Central memory CD8-positive, alpha-beta T cell (primary cell): ENCODE data around the gene PDE4B.

Experiments used
- ATAC-seq: fragments of 150-1000 bp; cut with Tn5 transposase; replicated peaks from 2 replicates; pipeline ENCODE4 v1.10.0; 2022; ENCODE audit warnings: mild to moderate bottlenecking, moderate FRiP score, moderate number of reproducible peaks; ENCODE audit not compliant: poor library complexity, severe bottlenecking; ENCODE audit errors: extremely low read depth
- DNase-seq, 2 donors: peaks; one replicate each; pipeline ENCODE4 v3.0.0; 2021; ENCODE audit warnings: low spot score in 2 of 2
- H3K27ac Mint-ChIP-seq: one replicate; pipeline ENCODE4 v1.8.0; 2022; ENCODE audit warnings: low read depth, mild to moderate bottlenecking, moderate library complexity, mixed read lengths
- H3K27me3 Mint-ChIP-seq: one replicate; pipeline ENCODE4 v1.8.0; 2022; ENCODE audit warnings: mixed read lengths
- H3K36me3 Mint-ChIP-seq: one replicate; pipeline ENCODE4 v1.8.0; 2022; ENCODE audit warnings: mild to moderate bottlenecking, moderate library complexity, mixed read lengths; ENCODE audit not compliant: insufficient read depth
- H3K4me1 Mint-ChIP-seq: one replicate; pipeline ENCODE4 v1.8.0; 2022; ENCODE audit warnings: mixed read lengths
- H3K4me3 Mint-ChIP-seq: one replicate; pipeline ENCODE4 v1.8.0; 2022; ENCODE audit warnings: mild to moderate bottlenecking, moderate library complexity, mixed read lengths
- H3K9me3 Mint-ChIP-seq: one replicate; pipeline ENCODE4 v1.8.0; 2022; ENCODE audit warnings: mixed read lengths

PDE4B gene

GRCh38 chr1:65792669-65793358, at the start of gene PDE4B:
Gene PDE4B (plus strand): TSS chr1:65792895.
- Mint-ChIP-seq H3K27ac (no peak within 1 kb of the TSS), H3K36me3 (peaks cover 2% of the 10 kb centered on the region), H3K4me1 (no peaks in the 10 kb centered on the region), H3K27me3 (peaks cover 51% of the 10 kb centered on the region), H3K9me3 (peaks cover 6% of the 10 kb centered on the region), H3K4me3 (no peak within 1 kb of the TSS)
- DNase-seq, result no peak
- no peak for ATAC-seq

DNA sequence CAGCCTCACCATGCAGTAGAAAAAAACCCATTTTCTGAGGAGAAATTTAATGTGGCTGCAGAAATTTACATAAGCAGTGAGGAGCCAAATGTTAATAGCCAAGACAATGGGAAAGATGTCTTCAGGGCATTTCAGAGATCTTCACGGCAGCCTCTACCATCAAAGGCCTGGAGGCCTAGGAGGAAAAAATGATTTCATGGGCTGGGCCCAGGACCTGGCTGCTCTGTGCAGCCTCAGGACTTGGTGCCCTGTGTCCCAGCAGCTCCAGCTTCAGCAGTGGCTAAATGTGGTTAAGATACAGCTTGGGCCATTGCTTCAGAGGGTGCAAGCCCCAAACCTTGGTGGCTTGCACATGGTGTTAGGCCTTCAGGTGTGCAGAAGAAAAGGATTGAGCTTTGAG, 48.0 kb upstream of the PDE4B start:
- Mint-ChIP-seq H3K27ac (no peak overlapping the region), H3K27me3 (peaks cover 34% of the 10 kb centered on the region), H3K9me3 (peaks cover 6% of the 10 kb centered on the region), H3K36me3 (no peaks in the 10 kb centered on the region), H3K4me3 (no peak overlapping the region), H3K4me1 (no peaks in the 10 kb centered on the region)
- DNase-seq (no peak), ATAC-seq (no peak)

DNA sequence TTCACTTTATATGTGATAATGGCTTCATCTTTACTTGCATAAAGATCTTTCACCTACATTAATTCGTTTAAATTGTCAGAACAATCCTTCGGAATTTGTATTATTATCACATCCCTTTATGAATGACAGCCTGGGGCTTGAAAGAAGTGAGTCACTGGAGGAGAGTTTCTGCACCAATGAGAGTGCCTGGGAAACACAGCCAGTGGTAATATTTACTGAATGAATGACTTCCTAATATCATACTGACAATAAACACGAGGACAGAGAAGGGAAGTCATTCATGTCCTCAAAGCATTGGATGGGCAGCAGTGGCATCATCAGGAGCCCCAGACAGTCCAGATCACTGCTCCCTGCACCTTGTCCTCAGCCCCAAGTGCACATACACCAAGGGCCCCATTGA, 40.7 kb upstream of the PDE4B start:
- H3K36me3 Mint-ChIP-seq, result no peaks in the 10 kb centered on the region
- no peak overlapping the region for H3K27ac Mint-ChIP-seq
- DNase-seq (no peak), ATAC-seq (no peak)
- no peaks in the 10 kb centered on the region for H3K4me1 Mint-ChIP-seq
- H3K9me3 Mint-ChIP-seq, result no peaks in the 10 kb centered on the region
- H3K27me3 Mint-ChIP-seq, result peaks cover 23% of the 10 kb centered on the region
- H3K4me3 Mint-ChIP-seq, result no peak overlapping the region

DNA sequence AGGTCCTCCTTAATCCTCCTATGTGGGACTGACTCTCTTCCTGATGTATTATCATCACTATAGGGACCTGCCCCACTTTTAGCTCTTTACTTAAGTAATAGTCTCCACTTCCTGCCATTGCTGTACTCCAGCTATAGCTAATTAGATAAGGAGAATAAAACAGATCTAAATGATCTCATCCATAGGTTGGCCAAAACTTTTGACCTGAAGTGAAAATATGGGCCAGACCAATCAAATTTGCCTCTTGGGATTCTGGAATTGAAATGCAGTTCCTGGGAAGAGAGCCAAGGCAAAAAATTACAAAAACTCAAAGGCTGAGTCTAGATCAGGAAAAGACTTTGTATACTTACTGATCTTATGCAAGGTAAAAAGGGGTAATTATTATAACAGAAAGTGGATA, 36.1 kb upstream of the PDE4B start:
- Mint-ChIP-seq H3K4me1 (no peaks in the 10 kb centered on the region), H3K4me3 (no peak overlapping the region), H3K9me3 (no peaks in the 10 kb centered on the region), H3K36me3 (no peaks in the 10 kb centered on the region), H3K27ac (no peak overlapping the region), H3K27me3 (peaks cover 18% of the 10 kb centered on the region)
- no peak for ATAC-seq
- no peak for DNase-seq

- peaks cover 24% of the 10 kb centered on the region for H3K27me3 Mint-ChIP-seq
- DNase-seq (no peak), ATAC-seq (no peak)
- H3K4me1 Mint-ChIP-seq, result no peaks in the 10 kb centered on the region
- H3K9me3 Mint-ChIP-seq, result no peaks in the 10 kb centered on the region
- H3K36me3 Mint-ChIP-seq, result no peaks in the 10 kb centered on the region
- H3K4me3 Mint-ChIP-seq, result no peak overlapping the region
- no peak overlapping the region for H3K27ac Mint-ChIP-seq
These were observed 35.2 kb upstream of the PDE4B start for GRCh38 chr1:65757531-65757930.

DNA sequence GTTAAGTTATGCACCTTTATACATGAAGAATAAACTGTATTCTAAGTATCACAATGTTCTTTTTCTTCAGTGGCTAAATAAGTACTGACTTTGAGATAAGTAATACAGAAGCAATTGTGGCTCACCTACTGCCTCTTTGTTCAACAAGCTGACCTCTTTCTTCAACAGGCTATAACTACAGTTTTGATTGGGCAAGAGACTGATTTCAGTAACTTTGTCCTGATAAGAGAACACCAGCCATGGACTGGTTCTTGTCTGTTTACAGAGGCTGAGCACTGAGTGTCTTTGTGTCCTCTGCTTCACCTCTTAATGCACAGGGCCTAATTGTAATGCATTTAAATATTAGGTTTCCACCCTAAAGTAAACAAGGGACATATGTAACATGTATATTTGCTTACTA, 34.6 kb upstream of the PDE4B start:
- H3K9me3 Mint-ChIP-seq, result no peaks in the 10 kb centered on the region
- no peaks in the 10 kb centered on the region for H3K36me3 Mint-ChIP-seq
- ATAC-seq (no peak), DNase-seq (no peak)
- no peaks in the 10 kb centered on the region for H3K4me1 Mint-ChIP-seq
- H3K27ac Mint-ChIP-seq, result no peak overlapping the region
- H3K27me3 Mint-ChIP-seq, result peaks cover 29% of the 10 kb centered on the region
- no peak overlapping the region for H3K4me3 Mint-ChIP-seq

DNA sequence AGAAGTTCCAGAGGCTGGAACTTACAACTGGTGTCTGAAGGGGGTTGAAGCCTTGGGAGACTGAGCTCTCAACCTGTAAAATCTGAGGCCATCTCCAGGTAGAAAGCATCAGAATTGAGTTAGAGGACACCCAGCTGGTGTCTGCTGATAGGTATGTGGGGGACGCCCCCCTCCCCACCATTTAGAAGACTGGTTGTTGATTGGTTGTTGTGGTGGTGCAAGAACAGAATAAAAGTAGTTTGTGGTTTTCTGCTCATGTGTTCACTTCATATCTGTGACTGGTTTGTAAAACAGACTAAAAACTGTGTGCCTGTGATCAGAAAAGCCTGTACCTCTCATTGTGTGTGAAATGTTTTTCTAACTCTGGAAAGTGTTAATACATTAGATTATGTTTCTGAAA, 33.2 kb upstream of the PDE4B start:
- no peak for ATAC-seq
- Mint-ChIP-seq H3K27ac (no peak overlapping the region), H3K4me1 (no peaks in the 10 kb centered on the region), H3K27me3 (peaks cover 30% of the 10 kb centered on the region), H3K9me3 (no peaks in the 10 kb centered on the region), H3K4me3 (no peak overlapping the region), H3K36me3 (no peaks in the 10 kb centered on the region)
- DNase-seq, result no peak

DNA sequence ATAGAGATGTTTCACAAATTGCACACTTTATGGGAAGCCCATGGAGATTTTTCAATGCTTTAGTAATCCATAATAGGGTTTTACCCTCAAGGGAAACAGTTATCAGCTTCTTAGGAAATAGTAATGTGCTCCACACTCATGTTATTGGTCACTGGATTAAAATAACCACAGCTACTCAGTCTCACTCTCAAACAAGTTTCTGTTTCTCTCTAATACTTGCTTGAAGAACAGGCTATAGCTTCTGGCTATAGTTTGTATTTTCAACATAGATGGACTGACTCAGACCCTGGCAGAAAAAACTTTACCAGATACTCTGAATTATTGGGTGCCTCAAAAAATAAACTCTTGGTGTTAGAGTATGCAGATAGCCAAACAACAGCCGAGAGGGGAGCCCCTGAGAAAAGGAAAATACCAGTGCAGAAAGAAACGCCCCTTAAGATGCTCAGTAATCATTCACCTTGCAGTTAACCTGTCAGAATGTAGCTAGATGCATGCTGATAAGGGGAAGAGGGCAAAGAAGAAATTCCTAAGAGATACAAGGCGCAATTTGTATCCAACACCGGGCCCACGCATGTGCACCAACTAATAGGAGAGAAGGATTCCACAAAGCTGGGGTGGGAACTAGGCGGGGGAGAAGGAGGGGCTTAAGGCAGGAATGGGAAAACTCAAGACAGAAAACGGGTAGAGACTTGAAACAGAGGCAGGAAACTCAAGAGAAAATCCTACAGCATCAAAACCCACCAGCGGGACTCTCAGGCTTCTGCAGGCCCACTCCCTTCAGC, 30.4 kb upstream of the PDE4B start:
- Mint-ChIP-seq H3K27ac (no peak overlapping the region), H3K36me3 (no peaks in the 10 kb centered on the region), H3K9me3 (peaks cover 4% of the 10 kb centered on the region), H3K27me3 (peaks cover 42% of the 10 kb centered on the region), H3K4me3 (no peak overlapping the region), H3K4me1 (no peaks in the 10 kb centered on the region)
- ATAC-seq (no peak), DNase-seq (no peak)

DNA sequence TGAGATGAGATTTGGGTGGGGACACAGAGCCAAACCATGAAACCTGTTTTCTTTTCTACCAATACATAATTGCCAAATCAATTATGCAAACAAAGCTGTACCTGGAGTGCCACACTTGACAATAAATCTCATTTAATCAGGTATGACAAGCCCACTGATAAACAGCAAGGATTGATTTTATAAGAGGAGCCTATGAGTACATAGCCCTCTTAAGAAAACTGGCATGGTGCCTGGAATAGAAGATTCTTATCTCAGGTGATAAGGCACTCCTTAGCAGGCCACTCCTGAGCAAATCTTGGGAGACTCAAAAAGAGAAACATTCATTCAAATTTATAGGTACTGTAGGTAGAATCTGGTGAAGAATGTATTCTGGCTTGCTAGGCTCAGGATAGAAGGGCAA, 28.6 kb upstream of the PDE4B start:
- Mint-ChIP-seq H3K4me1 (no peaks in the 10 kb centered on the region), H3K27me3 (peaks cover 42% of the 10 kb centered on the region), H3K27ac (no peak overlapping the region), H3K36me3 (no peaks in the 10 kb centered on the region), H3K9me3 (peaks cover 4% of the 10 kb centered on the region), H3K4me3 (no peak overlapping the region)
- DNase-seq (no peak), ATAC-seq (no peak)

GRCh38 chr1:65765631-65766030, 27.1 kb upstream of the PDE4B start:
- H3K27ac Mint-ChIP-seq, result no peak overlapping the region
- DNase-seq, result no peak
- H3K4me1 Mint-ChIP-seq, result no peaks in the 10 kb centered on the region
- H3K36me3 Mint-ChIP-seq, result no peaks in the 10 kb centered on the region
- H3K27me3 Mint-ChIP-seq, result peaks cover 42% of the 10 kb centered on the region
- H3K4me3 Mint-ChIP-seq, result no peak overlapping the region
- ATAC-seq, result no peak
- peaks cover 4% of the 10 kb centered on the region for H3K9me3 Mint-ChIP-seq

- no peak for DNase-seq
- Mint-ChIP-seq H3K4me1 (no peaks in the 10 kb centered on the region), H3K9me3 (peaks cover 4% of the 10 kb centered on the region), H3K4me3 (no peak overlapping the region), H3K27me3 (peaks cover 21% of the 10 kb centered on the region), H3K36me3 (peaks cover 2% of the 10 kb centered on the region), H3K27ac (no peak overlapping the region)
- ATAC-seq, result no peak
These were observed 23.1 kb upstream of the PDE4B start for GRCh38 chr1:65769636-65770035.

- Mint-ChIP-seq H3K27ac (no peak overlapping the region), H3K4me1 (no peaks in the 10 kb centered on the region), H3K36me3 (peaks cover 2% of the 10 kb centered on the region), H3K4me3 (no peak overlapping the region), H3K27me3 (peaks cover 10% of the 10 kb centered on the region), H3K9me3 (peaks cover 2% of the 10 kb centered on the region)
- ATAC-seq (no peak), DNase-seq (no peak)
These were observed 20.1 kb upstream of the PDE4B start for GRCh38 chr1:65772607-65773006.

DNA sequence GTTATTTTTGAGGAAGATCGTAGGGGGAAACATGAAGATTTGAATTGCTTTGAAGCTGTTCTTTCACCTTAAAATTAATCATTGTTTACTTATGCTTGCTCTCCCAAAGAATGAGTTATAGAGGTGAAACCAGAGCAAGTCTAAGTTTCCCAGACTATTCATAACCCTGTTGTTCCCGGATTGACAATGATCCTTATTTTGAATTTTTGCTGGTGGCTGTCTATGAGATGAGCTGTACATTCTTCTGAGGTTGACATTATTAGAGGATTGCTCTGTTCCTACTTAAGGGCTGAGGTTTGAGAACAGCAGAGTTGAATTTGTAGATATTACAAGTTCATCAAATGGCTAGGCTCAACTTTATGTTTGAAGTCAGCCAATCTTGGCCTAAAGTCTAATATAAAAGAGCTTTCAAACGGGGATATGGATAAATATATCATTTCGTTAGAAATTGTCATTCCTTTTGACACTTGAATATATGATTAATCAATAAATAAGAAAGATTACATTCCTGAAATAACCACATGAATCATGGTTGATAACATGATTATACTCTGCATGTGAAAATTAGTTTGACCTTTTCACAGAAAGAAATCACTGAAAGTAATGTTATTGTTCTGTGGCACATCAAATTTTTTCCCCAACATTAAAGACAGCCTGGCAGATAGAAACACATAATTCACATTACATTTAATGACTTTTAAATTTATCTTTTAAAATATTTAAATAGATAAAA, 19.1 kb upstream of the PDE4B start:
- Mint-ChIP-seq H3K4me1 (no peaks in the 10 kb centered on the region), H3K27ac (no peak overlapping the region), H3K4me3 (no peak overlapping the region), H3K36me3 (peaks cover 2% of the 10 kb centered on the region), H3K27me3 (peaks cover 15% of the 10 kb centered on the region), H3K9me3 (peaks cover 4% of the 10 kb centered on the region)
- ATAC-seq, result no peak
- DNase-seq, result no peak
